GM12891 (cell line): ENCODE data around the gene NEDD9.

ENCODE experiments used
- DNase-seq: peaks from one replicate; pipeline ENCODE4 v3.0.0; 2011; ENCODE audit warnings: low spot score; ENCODE audit not compliant: insufficient read length
- FAIRE-seq: peaks from 2 replicates; lab custom pipeline; 2011; peaks lifted over from hg19 to GRCh38; lab: Jason Lieb, UNC
- PAX5 ChIP-seq: IDR thresholded peaks from 2 replicates; pipeline ENCODE4 v1.6.1; 2011; ENCODE audit warnings: low read length, moderate library complexity, mild to moderate bottlenecking; ENCODE audit not compliant: insufficient read depth, severe bottlenecking
- POLR2A ChIP-seq: IDR thresholded peaks from 2 replicates; pipeline ENCODE4 v1.6.1; 2011; ENCODE audit warnings: low read depth, low read length, control low read depth
- POLR2AphosphoS5 ChIP-seq: IDR thresholded peaks from 2 replicates; pipeline ENCODE4 v1.6.1; 2011; ENCODE audit warnings: low read depth, low read length, control low read depth
- POU2F2 ChIP-seq: IDR thresholded peaks from 2 replicates; pipeline ENCODE4 v1.6.1; 2011; ENCODE audit warnings: low read depth, mild to moderate bottlenecking, control low read depth, low read length, moderate library complexity
- SPI1 ChIP-seq: IDR thresholded peaks from 2 replicates; pipeline ENCODE4 v1.6.1; 2011; ENCODE audit warnings: low read depth, low read length, control low read depth
- TAF1 ChIP-seq: IDR thresholded peaks from 2 replicates; pipeline ENCODE4 v1.6.1; 2011; ENCODE audit warnings: low read depth, low read length, control low read depth

The NEDD9 gene

DNA sequence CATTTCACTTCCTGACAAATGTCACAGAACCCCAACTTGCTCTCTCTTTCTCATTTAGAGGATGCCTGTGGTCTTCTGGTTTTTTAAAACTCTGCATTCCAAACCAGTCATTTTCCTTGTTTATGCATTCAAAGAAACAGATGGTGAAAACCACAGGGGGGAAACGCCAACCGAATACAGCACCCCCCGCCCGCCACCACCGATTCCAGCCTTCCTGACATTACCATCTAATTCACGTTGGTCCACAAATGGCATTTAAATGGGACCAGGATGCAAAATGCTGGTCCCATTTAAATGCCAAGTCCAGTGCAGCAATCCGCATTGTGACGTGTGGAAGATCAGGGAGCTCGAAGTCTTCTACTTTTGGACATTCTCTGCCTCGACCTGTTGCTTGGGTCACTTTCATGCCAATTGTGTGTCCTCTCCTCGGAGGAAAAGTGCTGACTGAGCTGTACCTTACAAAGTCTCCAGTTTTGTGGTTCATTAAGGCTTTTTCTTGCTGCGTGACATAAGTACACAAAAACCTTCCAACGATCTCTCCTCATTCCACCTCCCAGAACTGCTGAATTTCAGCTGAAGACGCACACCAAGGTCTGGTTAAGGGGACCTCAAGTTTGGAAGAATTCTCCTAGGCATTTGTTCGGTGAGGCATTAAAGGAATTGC, 35.8 kb downstream of the NEDD9 start:
- no peak for DNase-seq
- TF ChIP-seq POU2F2 = no peak
- no peak for TF ChIP-seq PAX5
- TF ChIP-seq POLR2AphosphoS5 = no peak
- no peak for TF ChIP-seq TAF1
- no peak for TF ChIP-seq SPI1
- TF ChIP-seq POLR2A = no peak
- FAIRE-seq = no peak

GRCh38 chr6:11194356-11195218, 37.9 kb downstream of the NEDD9 start:
- TF ChIP-seq POLR2AphosphoS5 (no peak), TAF1 (no peak), POLR2A (no peak), POU2F2 (no peak), PAX5 (no peak), SPI1 (no peak)
- DNase-seq = no peak
- no peak for FAIRE-seq

DNA sequence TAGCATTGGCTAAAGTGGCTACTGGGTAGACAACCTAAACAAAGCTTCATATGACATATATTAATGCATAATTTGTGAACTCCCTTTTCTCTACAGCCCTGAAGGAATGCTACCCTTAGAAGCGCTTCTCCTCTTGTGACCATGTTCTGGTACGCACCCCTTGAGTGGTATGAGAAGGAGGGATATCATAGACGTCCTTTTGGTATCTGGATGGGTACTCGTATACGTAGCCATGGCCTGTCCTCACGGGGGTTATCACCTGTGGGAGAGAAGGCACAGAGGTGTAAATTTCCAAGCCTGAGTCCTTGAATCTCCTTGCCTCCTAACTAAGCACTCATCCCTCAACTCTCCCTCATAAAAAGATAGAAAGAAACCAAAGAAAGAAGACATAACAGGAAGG, 39.0 kb downstream of the NEDD9 start:
- FAIRE-seq = no peak
- DNase-seq = no peak
- no peak for TF ChIP-seq PAX5
- no peak for TF ChIP-seq POLR2AphosphoS5
- no peak for TF ChIP-seq SPI1
- no peak for TF ChIP-seq TAF1
- TF ChIP-seq POLR2A = no peak
- no peak for TF ChIP-seq POU2F2

DNA sequence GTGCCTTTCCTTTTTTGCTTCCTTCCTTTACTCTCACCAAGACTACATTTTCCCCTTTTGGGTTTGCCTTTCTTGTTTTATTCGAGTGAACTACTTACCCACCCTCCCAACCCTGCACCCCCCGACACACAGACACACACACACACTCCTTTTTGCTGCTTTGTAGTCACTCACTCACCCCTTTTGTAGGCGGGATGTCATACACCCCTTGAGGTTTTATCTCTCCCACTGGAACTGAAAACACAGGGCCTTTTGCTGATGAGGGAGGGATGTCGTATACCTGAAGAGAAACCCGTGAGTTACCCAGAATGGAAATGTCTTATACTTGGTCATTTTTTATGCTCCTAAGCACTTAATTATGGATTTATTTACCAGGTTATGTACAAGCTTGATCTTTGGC, 40.3 kb downstream of the NEDD9 start:
- DNase-seq = no peak
- FAIRE-seq = no peak
- no peak for TF ChIP-seq POU2F2
- TF ChIP-seq TAF1 = no peak
- TF ChIP-seq POLR2A = no peak
- TF ChIP-seq SPI1 = no peak
- TF ChIP-seq PAX5 = no peak
- TF ChIP-seq POLR2AphosphoS5 = no peak

GRCh38 chr6:11190625-11191245, 41.7 kb downstream of the NEDD9 start:
- FAIRE-seq (no peak), DNase-seq (no peak)
- TF ChIP-seq POU2F2 (no peak), POLR2AphosphoS5 (no peak), POLR2A (no peak), SPI1 (no peak), PAX5 (no peak), TAF1 (no peak)

- FAIRE-seq = no peak
Observed at GRCh38 chr6:11189865-11190624, 42.4 kb downstream of the NEDD9 start.

GRCh38 chr6:11188161-11188915, 44.1 kb downstream of the NEDD9 start:
- TF ChIP-seq TAF1 = no peak
- TF ChIP-seq PAX5 = no peak
- TF ChIP-seq POLR2AphosphoS5 = no peak
- TF ChIP-seq POLR2A = no peak
- TF ChIP-seq POU2F2 = no peak
- DNase-seq = no peak
- FAIRE-seq = no peak

More at GRCh38 chr6:11189865-11190624, 42.4 kb downstream of the NEDD9 start:
- no peak for DNase-seq
- TF ChIP-seq POLR2AphosphoS5 (no peak), SPI1 (no peak), PAX5 (no peak), POU2F2 (no peak)

DNA sequence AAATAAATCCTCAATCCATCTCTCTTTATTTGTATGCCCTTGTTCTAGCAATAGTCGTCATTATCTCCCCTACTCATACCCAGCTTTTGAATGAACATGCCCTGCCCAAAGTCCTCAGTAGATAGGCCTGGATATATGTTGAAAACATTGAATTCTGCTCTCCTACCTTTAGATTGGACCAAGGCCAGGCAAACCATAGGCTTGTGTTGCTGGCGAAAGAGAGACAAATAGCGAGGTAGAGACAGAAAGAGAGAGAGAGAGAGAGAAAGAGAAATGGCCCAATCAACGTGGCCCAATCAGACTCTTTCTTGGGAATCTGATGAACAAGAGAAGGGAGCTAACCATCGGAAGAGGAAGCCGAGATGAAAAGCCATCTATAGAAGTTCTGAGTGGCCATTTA, 45.2 kb downstream of the NEDD9 start:
- no peak for DNase-seq
- no peak for FAIRE-seq
- TF ChIP-seq PAX5 = no peak
- TF ChIP-seq TAF1 = no peak
- no peak for TF ChIP-seq SPI1
- no peak for TF ChIP-seq POLR2A
